SK-N-SH treated with all-trans-retinoic acid at 6 μM for 48 hours (cell line): ENCODE measurements around the gene RALGPS1.

Source experiments
- ATAC-seq: fragments of 200-7000 bp; cut with Tn5 transposase; 3 replicates; pipeline ENCODE4 v1.9.1; 2020; ENCODE audit warnings: mild to moderate bottlenecking, moderate library complexity
- ARNTL ChIP-seq: fragments of 450-650 bp; formaldehyde crosslinking; IDR thresholded peaks from 2 replicates; pipeline ENCODE4 v1.5.0; 2020; ENCODE audit warnings: low read depth, mild to moderate bottlenecking, moderate library complexity, borderline replicate concordance
- BACH2 ChIP-seq: fragments of 250-450 bp; sonication (Bioruptor Pico); IDR thresholded peaks from 2 replicates; pipeline ENCODE4 v1.9.0; 2021; ENCODE audit warnings: mild to moderate bottlenecking, borderline replicate concordance
- CSDC2 ChIP-seq: fragments of 250-450 bp; sonication (Bioruptor Pico); IDR thresholded peaks from 2 replicates; pipeline ENCODE4 v1.5.0; 2020; ENCODE audit warnings: mild to moderate bottlenecking, moderate library complexity
- CSRNP3 ChIP-seq: fragments of 250-450 bp; sonication (Bioruptor Pico); IDR thresholded peaks from 2 replicates; pipeline ENCODE4 v1.5.1; 2021; ENCODE audit warnings: mild to moderate bottlenecking, moderate library complexity
- ESRRG ChIP-seq: fragments of 250-450 bp; sonication (Bioruptor Pico); IDR thresholded peaks from 2 replicates; pipeline ENCODE4 v1.6.1; 2021; ENCODE audit warnings: mild to moderate bottlenecking
- ISL1 ChIP-seq: fragments of 250-450 bp; sonication (Bioruptor Pico); IDR thresholded peaks from 2 replicates; pipeline ENCODE4 v2.1.2; 2022; ENCODE audit warnings: mild to moderate bottlenecking, moderate library complexity
- OSR1 ChIP-seq: fragments of 250-450 bp; sonication (Bioruptor Pico); IDR thresholded peaks from 2 replicates; pipeline ENCODE4 v1.8.0; 2022; ENCODE audit warnings: moderate library complexity, mild to moderate bottlenecking, inconsistent platforms
- PATZ1 ChIP-seq: fragments of 250-450 bp; sonication (Bioruptor Pico); IDR thresholded peaks from 2 replicates; pipeline ENCODE4 v1.8.0; 2020; ENCODE audit warnings: mild to moderate bottlenecking, moderate library complexity, borderline replicate concordance
- POU6F1 ChIP-seq: fragments of 250-450 bp; sonication (Bioruptor Pico); IDR thresholded peaks from 2 replicates; pipeline ENCODE4 v1.8.0; 2021; ENCODE audit warnings: low read depth, mild to moderate bottlenecking, moderate library complexity, borderline replicate concordance
- PPARA ChIP-seq: fragments of 250-450 bp; sonication (Bioruptor Pico); IDR thresholded peaks from 2 replicates; pipeline ENCODE4 v1.5.0; 2020; ENCODE audit warnings: mild to moderate bottlenecking, borderline replicate concordance
- RARB ChIP-seq: fragments of 250-450 bp; sonication (Bioruptor Pico); IDR thresholded peaks from 2 replicates; pipeline ENCODE4 v1.8.0; 2021; ENCODE audit warnings: mild to moderate bottlenecking, moderate library complexity
- SNAI2 ChIP-seq: fragments of 250-450 bp; sonication (Bioruptor Pico); IDR thresholded peaks from 2 replicates; pipeline ENCODE4 v1.5.0; 2020; ENCODE audit warnings: mild to moderate bottlenecking, moderate library complexity
- TOX ChIP-seq: fragments of 250-450 bp; sonication (Bioruptor Pico); IDR thresholded peaks from 2 replicates; pipeline ENCODE4 v1.8.0; 2021; ENCODE audit warnings: mild to moderate bottlenecking, moderate library complexity, borderline replicate concordance
- TSHZ2 ChIP-seq: fragments of 250-450 bp; sonication (Bioruptor Pico); IDR thresholded peaks from 2 replicates; pipeline ENCODE4 v1.5.0; 2020; ENCODE audit warnings: mild to moderate bottlenecking, moderate library complexity
- ZC3H10 ChIP-seq: fragments of 250-450 bp; sonication (Bioruptor Pico); IDR thresholded peaks from 2 replicates; pipeline ENCODE4 v1.5.1; 2021; ENCODE audit warnings: mild to moderate bottlenecking, moderate library complexity
- ZFP3 ChIP-seq: fragments of 250-450 bp; sonication (Bioruptor Pico); IDR thresholded peaks from 2 replicates; pipeline ENCODE4 v1.5.0; 2020; ENCODE audit warnings: mild to moderate bottlenecking, moderate library complexity
- ZNF565 ChIP-seq: fragments of 450-650 bp; formaldehyde crosslinking; conservative IDR thresholded peaks from 2 replicates; pipeline ENCODE4 v1.5.0; 2020; ENCODE audit warnings: low read depth, mild to moderate bottlenecking, moderate library complexity
- ZNF70 ChIP-seq: fragments of 450-650 bp; formaldehyde crosslinking; IDR thresholded peaks from 2 replicates; pipeline ENCODE4 v1.5.0; 2020; ENCODE audit warnings: mild to moderate bottlenecking, moderate library complexity
- ZNF8 ChIP-seq: fragments of 450-650 bp; formaldehyde crosslinking; IDR thresholded peaks from 2 replicates; pipeline ENCODE4 v1.5.0; 2020; ENCODE audit warnings: mild to moderate bottlenecking, moderate library complexity
- TF ChIP-seq, protein P1 (sequence below): fragments of 250-450 bp; sonication (Bioruptor Pico); IDR thresholded peaks from 2 replicates; pipeline ENCODE4 v1.5.1; 2020; ENCODE audit warnings: low read depth, mild to moderate bottlenecking, moderate library complexity

The RALGPS1 gene

DNA sequence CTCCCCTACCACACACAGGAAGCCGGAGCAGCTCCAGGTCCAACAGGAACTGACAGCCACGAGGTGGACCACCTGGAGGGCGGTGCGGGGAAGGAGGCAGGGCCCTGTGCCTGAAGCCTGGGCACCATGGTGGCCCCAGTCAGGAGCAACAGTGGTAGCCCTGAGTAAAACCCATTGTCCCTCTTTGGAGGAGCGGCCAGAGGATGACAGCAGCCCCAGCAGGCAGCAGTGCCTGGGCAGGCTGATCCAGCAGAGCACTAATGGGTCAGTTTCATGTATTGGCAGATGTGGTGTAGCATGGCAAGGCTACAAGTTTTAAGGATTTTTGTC is 302.3 kb downstream of the RALGPS1 start:
- ATAC-seq: no peak
- TF ChIP-seq ZNF70 (no peak), ZNF8 (CRISPR knock-in tag) (no peak), RARB (CRISPR knock-in tag) (no peak), POU6F1 (no peak), CSRNP3 (CRISPR knock-in tag) (no peak), BACH2 (CRISPR knock-in tag) (no peak), ZNF565 (no peak), TSHZ2 (CRISPR knock-in tag) (no peak), PPARA (no peak), CSDC2 (CRISPR knock-in tag) (no peak), ESRRG (CRISPR knock-in tag) (no peak), ARNTL (CRISPR knock-in tag) (no peak), ZFP3 (no peak)
- TF ChIP-seq, all 23 proteins: peak for 0

DNA sequence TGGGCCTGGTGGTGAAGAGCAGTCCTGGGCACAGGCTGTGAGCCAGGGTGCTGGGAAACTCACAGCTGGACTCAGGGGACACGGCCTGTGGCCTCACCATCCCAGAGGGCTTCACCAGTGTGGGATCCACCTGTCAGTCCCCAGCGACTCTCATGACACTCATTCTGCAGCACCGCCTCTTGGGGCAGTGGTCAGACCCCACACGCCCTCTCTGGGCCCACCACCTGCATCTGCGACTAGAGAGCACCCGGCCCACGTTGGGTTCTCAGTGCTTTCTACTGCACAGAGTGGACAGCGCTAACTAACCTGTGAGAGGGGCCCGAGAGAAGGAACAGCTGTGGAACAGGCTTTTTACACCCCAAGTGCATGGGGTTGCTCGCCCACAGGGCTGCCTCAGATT is 304.2 kb downstream of the RALGPS1 start:
- ATAC-seq: no peak
- no peak for TF ChIP-seq SNAI2 (CRISPR knock-in tag)
- TF ChIP-seq ZFP3: no peak
- TF ChIP-seq CSRNP3 (CRISPR knock-in tag): no peak
- no peak for TF ChIP-seq TOX
- no peak for TF ChIP-seq ESRRG (CRISPR knock-in tag)
- no peak for TF ChIP-seq ZNF565
- TF ChIP-seq PATZ1 (CRISPR knock-in tag): no peak
- no peak for TF ChIP-seq ISL1 (CRISPR knock-in tag)
- TF ChIP-seq PPARA: no peak
- TF ChIP-seq, protein P1, sequence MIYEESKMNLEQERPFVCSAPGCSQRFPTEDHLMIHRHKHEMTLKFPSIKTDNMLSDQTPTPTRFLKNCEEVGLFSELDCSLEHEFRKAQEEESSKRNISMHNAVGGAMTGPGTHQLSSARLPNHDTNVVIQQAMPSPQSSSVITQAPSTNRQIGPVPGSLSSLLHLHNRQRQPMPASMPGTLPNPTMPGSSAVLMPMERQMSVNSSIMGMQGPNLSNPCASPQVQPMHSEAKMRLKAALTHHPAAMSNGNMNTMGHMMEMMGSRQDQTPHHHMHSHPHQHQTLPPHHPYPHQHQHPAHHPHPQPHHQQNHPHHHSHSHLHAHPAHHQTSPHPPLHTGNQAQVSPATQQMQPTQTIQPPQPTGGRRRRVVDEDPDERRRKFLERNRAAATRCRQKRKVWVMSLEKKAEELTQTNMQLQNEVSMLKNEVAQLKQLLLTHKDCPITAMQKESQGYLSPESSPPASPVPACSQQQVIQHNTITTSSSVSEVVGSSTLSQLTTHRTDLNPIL (CRISPR knock-in tag): no peak
- TF ChIP-seq OSR1 (CRISPR knock-in tag): no peak
- TF ChIP-seq RARB (CRISPR knock-in tag): no peak
- no peak for TF ChIP-seq ZNF8 (CRISPR knock-in tag)
- no peak for TF ChIP-seq ZC3H10 (CRISPR knock-in tag)
- TF ChIP-seq POU6F1: no peak
